Body of pancreas (tissue), 4 donors: Measurements from ENCODE around the gene TM6SF1. TPM values are rescaled to one million over a fixed set of nuclear protein-coding genes. Genes with fewer than 3 reads are reported as not detected.
A peak's percentile ranks its signal among the peaks of the same experiment; 100 is the strongest.

Source experiments
- ATAC-seq: fragments of 150-250 bp; one replicate; pipeline ENCODE4 v1.9.1; 2016
- DNase-seq, 4 donors: peaks; one replicate each; pipeline ENCODE4 v3.0.0-alpha.2; 2019
- H3K27ac ChIP-seq, 4 donors: fragments of 200-600 bp; sonication (generic); 1 replicate in 3 of 4; 2 replicates in 1 of 4; pipeline versions ENCODE4 v1.5.1 to v1.6.1; 2016 to 2019; ENCODE audit warnings: mild to moderate bottlenecking in 1 of 4, mixed read lengths in 1 of 4, moderate library complexity in 1 of 4
- H3K27me3 ChIP-seq, 2 donors: fragments of 200-600 bp; sonication (generic); one replicate each; pipeline ENCODE4 v1.6.0; 2016; ENCODE audit warnings: mild to moderate bottlenecking in 1 of 2
- H3K36me3 ChIP-seq, 2 donors: fragments of 200-600 bp; sonication (generic); replicated peaks in 1 of 2; 2 replicates each; pipeline ENCODE4 v1.5.1; 2016; ENCODE audit warnings: low read depth in 2 of 2; ENCODE audit not compliant: insufficient read depth in 1 of 2
- H3K4me1 ChIP-seq: fragments of 200-600 bp; sonication (generic); one replicate; pipeline ENCODE4 v1.6.0; 2016
- H3K4me3 ChIP-seq, 2 donors: fragments of 200-600 bp; sonication (generic); 1 replicate in 1 of 2; 2 replicates in 1 of 2; pipeline ENCODE4 v1.5.1; 2016 to 2019
- H3K9me3 ChIP-seq, 3 donors: fragments of 200-600 bp; sonication (generic); 1 replicate in 2 of 3; 2 replicates in 1 of 3; pipeline ENCODE4 v1.5.1; 2016
- POLR2A ChIP-seq, 3 donors: fragments of 450-650 bp; IDR thresholded peaks; one replicate each; pipeline ENCODE4 v1.6.1; 2016; ENCODE audit warnings: antibody characterized with exemption in 3 of 3, mild to moderate bottlenecking in 2 of 3
- WGBS, 2 donors: methylation state at CpG; one replicate each; pipeline ENCODE4 v1.1.5; 2017; 5-methylcytosine and 5-hydroxymethylcytosine counted together
- intact Hi-C: fragments of 100-400 bp; cut with DNase I; formaldehyde crosslinking; loops from one replicate; pipeline ENCODE4 v1.15.1; 2023
- total RNA-seq, 2 donors: library from RNA; depleted of rRNA; stranded (reverse); fragments of >200 nt; gene quantifications; one replicate each; pipeline ENCODE4 v1.1.0, GENCODE V29; 2016
- TF ChIP-seq, protein P1 (sequence below), 7 experiments: fragments of 450-650 bp in 4 of 7; fragments of 200-600 bp in 3 of 7; sonication (generic) in 3 of 7; IDR thresholded peaks; one replicate each; pipeline ENCODE4 v1.5.1; 2016 to 2019; ENCODE audit warnings: antibody characterized with exemption in 7 of 7

Gene TM6SF1
- total RNA-seq, 2 donors from 2014 or later = 1.8 to 2.3 TPM

DNA sequence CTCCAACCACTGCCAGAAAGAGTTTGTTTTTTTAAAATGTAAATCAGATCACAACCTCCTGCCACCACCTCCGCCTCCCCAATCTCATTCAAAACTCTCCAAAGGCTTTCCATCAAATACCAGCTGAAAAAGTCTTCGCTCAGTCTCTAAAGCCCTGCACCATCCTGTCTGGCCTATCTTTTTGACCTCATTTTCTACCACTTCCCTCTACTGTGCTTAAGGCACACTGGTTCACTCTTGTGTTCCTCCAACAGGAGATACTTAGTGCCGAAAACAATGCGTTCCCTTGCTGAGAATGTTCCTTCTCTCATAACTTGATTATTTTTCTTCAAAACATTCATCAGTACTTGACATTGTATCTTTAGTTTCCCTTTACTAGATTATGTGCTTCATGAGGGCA, 43.9 kb upstream of the TM6SF1 start:
- TF ChIP-seq, protein P1, sequence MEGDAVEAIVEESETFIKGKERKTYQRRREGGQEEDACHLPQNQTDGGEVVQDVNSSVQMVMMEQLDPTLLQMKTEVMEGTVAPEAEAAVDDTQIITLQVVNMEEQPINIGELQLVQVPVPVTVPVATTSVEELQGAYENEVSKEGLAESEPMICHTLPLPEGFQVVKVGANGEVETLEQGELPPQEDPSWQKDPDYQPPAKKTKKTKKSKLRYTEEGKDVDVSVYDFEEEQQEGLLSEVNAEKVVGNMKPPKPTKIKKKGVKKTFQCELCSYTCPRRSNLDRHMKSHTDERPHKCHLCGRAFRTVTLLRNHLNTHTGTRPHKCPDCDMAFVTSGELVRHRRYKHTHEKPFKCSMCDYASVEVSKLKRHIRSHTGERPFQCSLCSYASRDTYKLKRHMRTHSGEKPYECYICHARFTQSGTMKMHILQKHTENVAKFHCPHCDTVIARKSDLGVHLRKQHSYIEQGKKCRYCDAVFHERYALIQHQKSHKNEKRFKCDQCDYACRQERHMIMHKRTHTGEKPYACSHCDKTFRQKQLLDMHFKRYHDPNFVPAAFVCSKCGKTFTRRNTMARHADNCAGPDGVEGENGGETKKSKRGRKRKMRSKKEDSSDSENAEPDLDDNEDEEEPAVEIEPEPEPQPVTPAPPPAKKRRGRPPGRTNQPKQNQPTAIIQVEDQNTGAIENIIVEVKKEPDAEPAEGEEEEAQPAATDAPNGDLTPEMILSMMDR (IDR thresholded peaks at IDR 0.05) = no peak
- TF ChIP-seq POLR2A (IDR thresholded peaks at IDR 0.05) = no peak
- Histone ChIP-seq H3K27ac (no peak overlapping the region), H3K4me3 (no peak overlapping the region), H3K27me3 (no peaks in the 10 kb centered on the region), H3K36me3 (no peaks in the 10 kb centered on the region), H3K9me3 (no peaks in the 10 kb centered on the region), H3K4me1 (peaks cover 48% of the 10 kb centered on the region)
- intact Hi-C loops = no loop called here
- ATAC-seq (no peak), DNase-seq (no peak)
- WGBS, 2 donors = 87 to 94% methylated on average over 4 of the region's 4 CpGs

DNA sequence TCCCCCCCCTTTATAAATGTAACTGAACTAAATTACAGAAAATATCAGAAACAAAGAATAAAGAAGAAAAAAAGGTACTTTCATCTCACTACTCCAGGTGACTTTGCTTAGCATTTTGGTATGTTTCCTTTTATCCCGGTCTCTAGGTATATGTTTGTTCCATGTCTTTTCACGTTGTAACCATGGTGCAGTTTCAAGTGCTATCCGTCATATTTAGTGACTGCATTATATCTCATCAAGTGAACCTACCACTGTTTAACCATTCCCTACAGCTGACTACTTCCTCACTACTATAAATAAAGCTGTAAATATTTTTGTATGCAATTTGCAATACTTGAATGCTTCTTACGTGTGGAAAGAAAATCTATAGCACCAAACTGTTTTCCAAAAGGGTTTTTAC, 42.6 kb upstream of the TM6SF1 start:
- DNase-seq (no peak), ATAC-seq (no peak)
- Histone ChIP-seq H3K4me3 (no peak overlapping the region), H3K27me3 (no peaks in the 10 kb centered on the region), H3K27ac (no peak overlapping the region), H3K9me3 (no peaks in the 10 kb centered on the region), H3K4me1 (peaks cover 48% of the 10 kb centered on the region), H3K36me3 (no peaks in the 10 kb centered on the region)
- intact Hi-C loops = no loop called here
- TF ChIP-seq POLR2A (IDR thresholded peaks at IDR 0.05) = no peak
- TF ChIP-seq, protein P1 (IDR thresholded peaks at IDR 0.05) = no peak
- WGBS, 2 donors = 17 to 20% methylated on average over 4 of the region's 4 CpGs

DNA sequence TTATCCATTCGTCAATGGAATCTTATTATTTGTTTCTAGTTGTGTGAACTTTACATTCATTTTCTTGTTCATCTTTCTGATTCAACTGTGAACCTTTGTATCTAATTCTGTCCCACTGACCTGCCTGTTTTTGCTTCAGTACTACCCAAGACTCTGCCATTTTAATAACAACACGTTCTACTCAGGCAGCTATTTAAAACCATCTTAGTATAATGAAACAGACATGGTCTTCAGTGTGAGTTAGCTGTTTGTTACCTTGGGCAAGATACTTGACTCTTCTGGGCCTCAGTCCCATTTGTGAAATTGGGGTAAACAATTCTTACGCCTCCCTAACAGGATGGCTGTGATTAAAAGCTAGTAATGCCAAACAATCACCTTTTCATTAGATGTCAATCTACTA, 42.0 kb upstream of the TM6SF1 start:
- DNase-seq = no peak
- no peak for ATAC-seq
- Histone ChIP-seq H3K27me3 (no peaks in the 10 kb centered on the region), H3K4me3 (no peak overlapping the region), H3K4me1 (peaks cover 48% of the 10 kb centered on the region), H3K9me3 (no peaks in the 10 kb centered on the region), H3K27ac (peak overlapping the region in 1 of 4 donors; percentile 76), H3K36me3 (no peaks in the 10 kb centered on the region)
- no peak for TF ChIP-seq POLR2A (IDR thresholded peaks at IDR 0.05)
- TF ChIP-seq, protein P1 (IDR thresholded peaks at IDR 0.05) = no peak
- WGBS, 2 donors = 4 to 10% methylated on average over 3 of the region's 3 CpGs
- intact Hi-C loops = no loop called here

DNA sequence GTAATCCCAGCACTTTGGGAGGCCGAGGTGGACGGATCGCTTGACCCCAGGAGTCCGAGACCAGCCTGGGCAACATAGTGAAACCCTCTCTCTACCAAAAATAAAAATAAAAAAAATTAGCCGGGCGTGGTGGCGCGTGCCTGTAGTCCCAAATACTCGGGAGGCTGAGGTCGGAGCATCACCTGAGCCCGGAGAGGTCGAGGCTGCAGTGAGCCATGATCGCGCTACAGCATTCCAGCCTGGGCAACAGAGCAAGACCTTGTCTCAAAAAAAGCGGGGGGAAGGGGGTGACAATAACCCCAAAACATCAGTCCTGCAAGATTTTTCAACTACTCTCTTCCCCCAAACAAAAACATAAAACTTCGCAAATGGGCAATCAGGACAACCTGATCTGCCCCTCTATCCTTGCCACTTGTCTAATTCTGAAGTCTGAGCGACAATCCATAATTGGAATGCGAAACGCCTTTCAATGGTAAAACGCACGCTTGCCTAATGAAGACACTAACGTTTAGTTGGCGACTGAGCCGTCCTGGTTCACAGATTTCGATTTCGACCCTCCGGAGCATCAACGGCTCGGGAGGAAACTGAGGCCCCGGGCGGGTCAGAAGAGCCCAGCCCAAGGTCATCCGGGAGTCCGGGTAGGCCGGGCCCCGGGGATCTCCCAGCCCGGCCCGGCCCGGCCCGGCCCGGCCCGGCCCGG, 41.3 kb upstream of the TM6SF1 start:
- ATAC-seq = no peak
- intact Hi-C loops = no loop called here
- DNase-seq = no peak
- WGBS, 2 donors = 5 to 13% methylated on average over 29 to 35 of the region's 42 CpGs
- H3K36me3 ChIP-seq = no peaks in the 10 kb centered on the region
- TF ChIP-seq, protein P1 (IDR thresholded peaks at IDR 0.05) = no peak
- TF ChIP-seq POLR2A (IDR thresholded peaks at IDR 0.05) = no peak
- peak overlapping the region; percentile 24 to 99 for H3K4me3 ChIP-seq
- no peaks in the 10 kb centered on the region for H3K27me3 ChIP-seq
- H3K4me1 ChIP-seq = peaks cover 48% of the 10 kb centered on the region
- H3K27ac ChIP-seq = peak overlapping the region; percentile 73 to 94 (median 82)
- no peaks in the 10 kb centered on the region for H3K9me3 ChIP-seq
